Fibroblast of villous mesenchyme (primary cell): ENCODE results near the gene C7orf33. TPM values are rescaled to one million over a fixed set of nuclear protein-coding genes. Genes with fewer than 3 reads are reported as not detected.
"Not testable (repeated sequence)": the region's sequence is repeated elsewhere in the genome, so short reads cannot be mapped to it uniquely, and the experiment has no call there.

Experiments used
- DNase-seq: peaks from one replicate; pipeline ENCODE4 v3.0.0-alpha.2; 2010; ENCODE audit warnings: low read depth
- H3K4me3 ChIP-seq: 2 replicates; pipeline ENCODE4 v1.5.1; 2011; ENCODE audit warnings: low read depth, mild to moderate bottlenecking, low read length
- total RNA-seq: library from RNA; depleted of rRNA; stranded (reverse); fragments of >200 nt; gene quantifications from 2 replicates; pipeline ENCODE4 v1.2.3, GENCODE V29; 2012
- TF ChIP-seq, protein P1 (sequence below): IDR thresholded peaks from 2 replicates; pipeline ENCODE4 v1.5.1; 2012; ENCODE audit warnings: low read depth, mild to moderate bottlenecking, low read length; ENCODE audit not compliant: insufficient read depth

Gene C7orf33
- total RNA-seq, 1 donor: not detected

DNA sequence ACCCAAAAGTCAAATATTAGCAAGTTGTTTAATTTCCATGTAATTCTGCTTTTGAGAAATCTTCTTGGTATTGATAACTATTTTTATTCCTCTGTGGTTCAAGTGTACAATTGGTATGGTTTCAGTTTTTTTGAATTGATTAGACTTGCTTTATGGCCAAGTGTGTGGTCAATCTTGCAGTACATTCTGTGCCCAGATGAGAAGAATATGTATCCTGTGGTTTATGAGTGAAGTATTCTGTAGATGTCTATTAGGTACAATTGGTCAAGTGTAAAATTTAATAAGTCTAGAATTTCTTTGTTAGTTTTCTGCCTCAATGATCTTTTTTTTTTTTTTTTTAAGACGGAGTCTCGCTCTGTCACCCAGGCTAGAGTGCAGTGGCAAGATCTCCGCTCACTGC lies 36.6 kb upstream of the C7orf33 start:
- no peak for DNase-seq
- no peak overlapping the region for H3K4me3 ChIP-seq
- TF ChIP-seq, protein P1, sequence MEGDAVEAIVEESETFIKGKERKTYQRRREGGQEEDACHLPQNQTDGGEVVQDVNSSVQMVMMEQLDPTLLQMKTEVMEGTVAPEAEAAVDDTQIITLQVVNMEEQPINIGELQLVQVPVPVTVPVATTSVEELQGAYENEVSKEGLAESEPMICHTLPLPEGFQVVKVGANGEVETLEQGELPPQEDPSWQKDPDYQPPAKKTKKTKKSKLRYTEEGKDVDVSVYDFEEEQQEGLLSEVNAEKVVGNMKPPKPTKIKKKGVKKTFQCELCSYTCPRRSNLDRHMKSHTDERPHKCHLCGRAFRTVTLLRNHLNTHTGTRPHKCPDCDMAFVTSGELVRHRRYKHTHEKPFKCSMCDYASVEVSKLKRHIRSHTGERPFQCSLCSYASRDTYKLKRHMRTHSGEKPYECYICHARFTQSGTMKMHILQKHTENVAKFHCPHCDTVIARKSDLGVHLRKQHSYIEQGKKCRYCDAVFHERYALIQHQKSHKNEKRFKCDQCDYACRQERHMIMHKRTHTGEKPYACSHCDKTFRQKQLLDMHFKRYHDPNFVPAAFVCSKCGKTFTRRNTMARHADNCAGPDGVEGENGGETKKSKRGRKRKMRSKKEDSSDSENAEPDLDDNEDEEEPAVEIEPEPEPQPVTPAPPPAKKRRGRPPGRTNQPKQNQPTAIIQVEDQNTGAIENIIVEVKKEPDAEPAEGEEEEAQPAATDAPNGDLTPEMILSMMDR: no peak

DNA sequence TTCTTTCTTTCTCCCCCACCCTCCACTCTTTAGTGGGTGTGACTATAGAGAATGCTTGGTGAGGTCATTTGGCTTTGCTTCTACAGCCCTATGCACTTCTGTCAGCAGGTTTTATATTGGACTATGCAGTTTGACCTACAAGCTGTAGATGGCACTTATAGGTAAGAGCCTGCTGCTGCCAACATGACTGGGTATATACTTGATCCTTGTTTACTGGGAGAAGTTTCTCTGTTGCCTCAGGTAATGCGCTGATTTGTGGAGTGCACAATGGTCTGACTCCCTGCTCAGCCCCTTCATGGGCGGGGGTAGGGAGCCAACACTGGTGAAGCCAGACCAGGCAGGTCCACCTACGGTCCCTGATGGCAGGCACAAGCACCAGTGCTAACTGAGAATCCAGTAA lies 33.7 kb upstream of the C7orf33 start:
- no peak overlapping the region for H3K4me3 ChIP-seq
- TF ChIP-seq, protein P1: no peak
- DNase-seq: no peak

DNA sequence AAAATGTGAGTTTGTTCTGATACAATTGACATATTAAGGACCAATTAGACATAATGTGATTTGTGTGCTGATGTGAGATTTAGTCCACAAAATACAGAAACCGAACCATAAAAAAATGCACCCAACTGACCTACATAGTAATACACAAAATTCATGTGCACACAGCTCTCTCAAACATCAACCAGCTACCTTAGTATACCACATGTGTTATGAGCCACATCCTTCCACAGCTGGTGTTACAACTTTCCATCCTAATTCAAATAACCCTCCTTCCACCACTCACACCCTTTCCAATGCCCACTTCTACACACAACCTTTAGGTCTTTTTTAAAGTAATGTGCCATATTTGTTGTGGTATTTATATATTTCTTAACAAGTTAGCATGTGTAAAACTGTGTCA lies 31.7 kb upstream of the C7orf33 start:
- TF ChIP-seq, protein P1: no peak
- DNase-seq: no peak
- no peak overlapping the region for H3K4me3 ChIP-seq

DNA sequence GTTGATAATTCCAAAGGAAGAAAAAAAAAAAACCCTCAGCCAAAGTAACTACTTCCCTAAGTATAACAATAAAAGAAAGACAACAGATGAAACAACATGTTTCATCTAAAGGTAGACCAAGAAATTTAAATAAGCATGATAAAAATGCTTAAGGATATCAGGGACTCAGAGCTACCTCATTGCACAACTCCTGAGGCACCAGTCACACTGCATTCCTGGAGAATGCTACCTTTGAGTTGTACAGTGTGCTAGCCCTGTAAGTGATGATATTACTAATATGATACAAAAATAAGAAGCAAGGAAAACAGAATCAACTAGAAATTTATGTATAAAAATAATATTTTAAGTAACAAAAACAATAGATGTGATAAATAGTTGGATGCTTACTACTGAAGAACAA lies 29.5 kb upstream of the C7orf33 start:
- H3K4me3 ChIP-seq: no peak overlapping the region
- TF ChIP-seq, protein P1: no peak
- no peak for DNase-seq

DNA sequence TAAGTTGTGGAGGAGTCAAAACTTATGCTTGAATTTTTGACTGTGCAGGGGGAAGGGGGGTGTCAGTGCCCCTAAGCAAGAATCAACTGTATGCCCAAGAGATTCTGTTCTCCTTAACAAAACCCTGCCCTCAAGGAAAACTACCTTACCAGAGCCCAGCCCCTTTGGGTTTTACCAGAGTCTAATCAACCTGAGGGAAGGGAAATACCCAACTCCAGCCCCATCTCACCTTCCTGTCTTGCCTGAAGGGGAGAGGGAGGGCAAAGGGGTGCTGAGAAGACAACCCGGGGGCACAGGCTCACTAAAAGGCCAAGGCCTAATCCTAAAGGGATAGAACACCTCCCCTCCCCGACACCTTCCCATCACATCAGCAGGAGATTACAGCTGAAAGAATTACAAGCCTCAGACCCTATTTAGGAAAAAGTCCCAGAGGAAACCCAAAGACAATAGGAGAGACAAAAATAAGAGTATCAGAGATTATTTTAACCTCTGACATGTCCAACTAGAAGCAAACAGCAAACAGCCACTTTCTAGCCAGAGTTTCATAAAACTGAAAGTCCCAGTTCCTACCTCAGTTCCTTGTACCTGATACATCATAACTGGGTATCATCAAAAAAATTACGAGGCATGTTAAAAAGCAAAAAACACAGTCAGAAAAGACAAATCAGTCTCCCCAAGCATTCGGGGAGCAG lies 26.8 kb upstream of the C7orf33 start:
- no peak for DNase-seq
- TF ChIP-seq, protein P1: no peak
- H3K4me3 ChIP-seq: no peak overlapping the region

DNA sequence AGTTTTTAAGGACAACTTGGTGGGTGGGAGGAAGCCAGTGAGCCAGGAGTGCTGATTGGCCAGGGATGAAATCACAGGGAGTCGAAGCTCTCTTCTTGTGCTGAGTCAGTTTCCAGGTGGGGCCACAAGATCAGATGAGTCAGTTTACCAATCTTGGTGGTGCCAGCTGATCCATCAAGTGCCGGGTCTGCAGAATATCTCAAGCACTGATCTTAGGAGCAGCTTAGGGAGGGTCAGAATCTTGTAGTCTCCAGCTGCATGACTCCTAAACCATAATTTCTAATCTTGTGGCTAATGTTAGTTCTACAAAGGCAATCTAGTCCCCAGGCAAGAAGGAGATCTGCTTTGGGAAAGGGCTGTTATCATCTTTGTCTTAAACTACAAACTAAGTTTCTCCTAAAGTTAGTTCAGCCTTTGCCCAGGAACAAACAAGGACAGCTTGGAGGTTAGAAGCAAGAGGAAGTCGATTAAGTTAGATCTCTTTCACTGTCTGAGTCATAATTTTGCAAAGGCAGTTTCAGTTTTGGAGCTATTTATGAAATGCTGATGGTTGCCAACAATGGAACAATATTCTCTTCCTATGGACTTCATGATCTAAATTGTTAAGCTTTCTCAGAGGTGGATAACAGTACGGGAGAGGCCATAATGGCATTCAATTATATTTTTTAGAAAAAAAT lies 26.2 kb upstream of the C7orf33 start:
- H3K4me3 ChIP-seq: not testable (repeated sequence)
- DNase-seq: peak; percentile 11

DNA sequence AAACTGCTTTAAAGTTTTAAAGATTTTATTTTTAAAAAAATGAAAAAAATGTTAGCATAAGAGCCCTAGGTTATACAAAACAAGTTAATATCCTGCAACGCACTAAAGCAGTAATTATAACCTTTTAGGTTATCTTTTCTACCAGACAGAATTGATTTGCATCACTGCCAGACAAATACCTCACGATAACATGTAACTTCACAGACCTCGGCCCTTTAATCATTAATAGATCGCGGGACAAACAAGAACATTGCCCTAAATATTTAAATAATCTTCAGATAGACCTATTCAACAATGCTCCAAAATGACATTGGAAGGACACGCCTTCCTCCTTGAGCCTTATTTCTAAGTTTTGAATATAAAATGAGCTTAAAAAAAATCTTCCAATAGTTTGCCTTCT lies 23.8 kb upstream of the C7orf33 start:
- TF ChIP-seq, protein P1: no peak
- DNase-seq: no peak
- no peak overlapping the region for H3K4me3 ChIP-seq
